Fibroblast of lung (primary cell): ENCODE measurements around the gene KLC1.

Source experiments
- EZH2 ChIP-seq: IDR thresholded peaks from 2 replicates; pipeline ENCODE4 v1.5.1; 2012; ENCODE audit warnings: low read length, control low read depth, mild to moderate bottlenecking; ENCODE audit errors: missing control alignments
- TF ChIP-seq, protein P1 (sequence below), 2 donors: IDR thresholded peaks in 1 of 2; conservative IDR thresholded peaks in 1 of 2; 1 replicate in 1 of 2; 2 replicates in 1 of 2; pipeline ENCODE4 v1.5.1; 2011 to 2012; ENCODE audit warnings: low read length in 2 of 2, control low read depth in 1 of 2, inconsistent platforms in 1 of 2, low read depth in 1 of 2, mild to moderate bottlenecking in 1 of 2

DNA sequence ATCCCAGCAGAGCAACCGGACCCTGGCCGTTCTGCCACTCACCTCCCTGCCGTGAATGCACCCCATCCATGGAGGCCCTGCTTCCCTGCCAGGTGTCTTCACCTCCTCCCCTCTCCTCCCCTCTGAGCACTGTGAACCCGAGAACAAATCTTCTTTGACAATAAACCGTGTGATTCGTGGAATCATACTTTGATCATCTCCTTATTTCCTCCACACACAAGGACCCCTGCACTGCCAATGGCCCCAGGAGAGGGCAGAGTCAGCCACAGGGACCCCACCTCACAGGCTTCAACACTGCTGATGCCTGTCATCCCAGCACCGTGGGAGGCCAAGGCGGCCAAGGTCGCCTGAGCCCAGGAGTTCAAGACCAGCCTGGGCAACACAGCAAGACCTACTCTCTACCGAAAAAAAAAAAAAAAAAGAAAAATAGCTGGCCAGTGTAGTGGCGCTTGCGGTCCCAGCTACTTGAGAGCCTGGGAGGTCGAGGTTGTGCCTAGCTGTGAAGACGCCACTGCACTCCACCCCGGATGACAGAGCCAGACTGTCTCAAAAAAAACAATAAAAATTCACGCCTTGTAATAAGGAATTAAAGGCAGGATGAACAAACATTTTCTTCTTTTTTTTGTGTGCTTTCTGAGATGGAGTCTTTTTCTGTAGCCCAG is 85.2 kb downstream of the KLC1 start:
- TF ChIP-seq, protein P1, sequence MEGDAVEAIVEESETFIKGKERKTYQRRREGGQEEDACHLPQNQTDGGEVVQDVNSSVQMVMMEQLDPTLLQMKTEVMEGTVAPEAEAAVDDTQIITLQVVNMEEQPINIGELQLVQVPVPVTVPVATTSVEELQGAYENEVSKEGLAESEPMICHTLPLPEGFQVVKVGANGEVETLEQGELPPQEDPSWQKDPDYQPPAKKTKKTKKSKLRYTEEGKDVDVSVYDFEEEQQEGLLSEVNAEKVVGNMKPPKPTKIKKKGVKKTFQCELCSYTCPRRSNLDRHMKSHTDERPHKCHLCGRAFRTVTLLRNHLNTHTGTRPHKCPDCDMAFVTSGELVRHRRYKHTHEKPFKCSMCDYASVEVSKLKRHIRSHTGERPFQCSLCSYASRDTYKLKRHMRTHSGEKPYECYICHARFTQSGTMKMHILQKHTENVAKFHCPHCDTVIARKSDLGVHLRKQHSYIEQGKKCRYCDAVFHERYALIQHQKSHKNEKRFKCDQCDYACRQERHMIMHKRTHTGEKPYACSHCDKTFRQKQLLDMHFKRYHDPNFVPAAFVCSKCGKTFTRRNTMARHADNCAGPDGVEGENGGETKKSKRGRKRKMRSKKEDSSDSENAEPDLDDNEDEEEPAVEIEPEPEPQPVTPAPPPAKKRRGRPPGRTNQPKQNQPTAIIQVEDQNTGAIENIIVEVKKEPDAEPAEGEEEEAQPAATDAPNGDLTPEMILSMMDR (conservative IDR thresholded peaks at IDR 0.05 in 1 of 2, IDR thresholded peaks at IDR 0.05 in 1 of 2; ENCODE audit: low read depth in 1 of 2, low read length in 2 of 2): no peak
- TF ChIP-seq EZH2: no peak
